Stimulated activated CD8-positive, alpha-beta memory T cell treated with anti-CD3 and anti-CD28 coated beads, Interleukin-2, amount 100 ng/mL, for 48 hours (primary cell): ENCODE measurements around the gene OPA3.
"Not testable (repeated sequence)": the region's sequence is repeated elsewhere in the genome, so short reads cannot be mapped to it uniquely, and the experiment has no call there.

Experiments
- DNase-seq, 2 donors: peaks; one replicate each; pipeline ENCODE4 v3.0.0-alpha.2; 2020; ENCODE audit warnings: low read depth in 2 of 2

OPA3 gene

DNA sequence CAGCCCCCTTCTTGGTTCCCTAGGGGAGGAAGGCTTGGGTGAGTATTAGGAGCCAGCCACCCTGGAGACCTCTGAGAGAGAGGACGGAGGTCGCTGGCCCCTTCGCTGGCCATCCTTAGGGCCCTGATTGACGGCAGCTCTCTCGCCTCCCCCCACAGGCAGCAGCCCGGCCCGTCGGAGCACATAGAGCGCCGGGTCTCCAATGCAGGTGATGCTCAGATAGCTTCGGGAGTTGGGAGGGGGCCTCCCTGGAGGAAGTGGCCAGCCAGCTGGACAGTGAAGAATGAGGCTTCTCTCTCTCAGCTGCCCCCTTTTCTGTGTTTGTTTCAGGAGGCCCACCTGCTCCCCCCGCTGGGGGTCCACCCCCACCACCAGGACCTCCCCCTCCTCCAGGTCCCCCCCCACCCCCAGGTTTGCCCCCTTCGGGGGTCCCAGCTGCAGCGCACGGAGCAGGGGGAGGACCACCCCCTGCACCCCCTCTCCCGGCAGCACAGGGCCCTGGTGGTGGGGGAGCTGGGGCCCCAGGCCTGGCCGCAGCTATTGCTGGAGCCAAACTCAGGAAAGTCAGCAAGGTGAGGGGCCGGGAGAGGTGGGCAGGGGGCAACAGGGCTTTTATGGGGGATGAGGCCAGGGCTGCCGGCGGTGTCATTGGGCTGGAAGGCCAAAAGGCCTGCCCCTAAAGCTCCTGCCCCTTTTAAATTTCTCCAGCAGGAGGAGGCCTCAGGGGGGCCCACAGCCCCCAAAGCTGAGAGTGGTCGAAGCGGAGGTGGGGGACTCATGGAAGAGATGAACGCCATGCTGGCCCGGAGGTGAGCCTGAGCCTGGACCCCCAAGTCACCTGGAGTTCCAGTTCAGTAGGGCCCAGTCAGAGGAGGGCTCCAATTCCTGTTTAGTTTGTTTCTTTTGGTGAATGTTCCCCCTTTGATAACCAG, 62.3 kb downstream of the OPA3 start:
- no peak for DNase-seq

DNA sequence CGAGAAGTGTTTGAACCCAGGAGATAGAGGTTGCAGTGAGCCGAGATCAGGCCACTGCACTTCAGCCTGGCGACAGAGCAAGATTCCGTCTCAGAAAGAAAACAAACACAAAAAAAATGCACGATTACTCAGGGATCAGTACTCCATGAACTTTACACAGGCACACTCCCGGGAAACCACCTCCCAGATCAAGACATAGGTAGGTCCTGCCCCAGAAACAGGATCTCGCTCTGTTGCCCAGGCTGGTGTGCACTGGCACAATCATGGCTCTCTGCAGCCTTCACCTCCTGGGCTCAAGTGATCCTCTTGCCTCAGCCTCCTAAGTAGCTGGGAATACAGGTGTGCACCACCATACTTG, 66.2 kb downstream of the OPA3 start:
- no peak for DNase-seq

DNA sequence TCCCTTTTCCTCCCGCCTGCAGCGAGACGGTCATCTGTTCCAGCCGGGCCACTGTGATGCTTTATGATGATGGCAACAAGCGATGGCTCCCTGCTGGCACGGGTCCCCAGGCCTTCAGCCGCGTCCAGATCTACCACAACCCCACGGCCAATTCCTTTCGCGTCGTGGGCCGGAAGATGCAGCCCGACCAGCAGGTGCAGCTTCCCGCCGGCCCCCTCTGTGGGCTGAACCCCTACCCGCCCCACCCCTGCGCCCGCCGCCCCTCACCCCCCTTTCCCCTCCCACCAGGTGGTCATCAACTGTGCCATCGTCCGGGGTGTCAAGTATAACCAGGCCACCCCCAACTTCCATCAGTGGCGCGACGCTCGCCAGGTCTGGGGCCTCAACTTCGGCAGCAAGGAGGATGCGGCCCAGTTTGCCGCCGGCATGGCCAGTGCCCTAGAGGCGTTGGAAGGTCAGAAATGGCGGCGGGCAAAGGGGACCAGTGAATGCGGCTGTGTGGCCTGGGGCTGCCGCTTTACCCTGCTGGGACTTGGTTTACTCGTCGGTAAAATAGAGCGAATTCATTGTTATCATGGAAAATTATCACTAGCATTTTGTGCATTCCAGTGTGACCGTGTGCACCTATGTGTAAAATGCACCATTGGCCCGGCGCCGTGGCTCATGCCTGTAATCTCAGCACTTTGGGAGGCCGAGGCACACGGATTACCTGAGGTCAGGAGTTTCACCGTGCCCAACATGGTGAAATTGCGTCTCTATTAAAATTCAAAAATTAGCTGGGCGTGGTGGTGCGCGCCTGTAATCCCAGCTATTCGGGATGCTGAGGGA, 66.7 kb downstream of the OPA3 start:
- no peak for DNase-seq

DNA sequence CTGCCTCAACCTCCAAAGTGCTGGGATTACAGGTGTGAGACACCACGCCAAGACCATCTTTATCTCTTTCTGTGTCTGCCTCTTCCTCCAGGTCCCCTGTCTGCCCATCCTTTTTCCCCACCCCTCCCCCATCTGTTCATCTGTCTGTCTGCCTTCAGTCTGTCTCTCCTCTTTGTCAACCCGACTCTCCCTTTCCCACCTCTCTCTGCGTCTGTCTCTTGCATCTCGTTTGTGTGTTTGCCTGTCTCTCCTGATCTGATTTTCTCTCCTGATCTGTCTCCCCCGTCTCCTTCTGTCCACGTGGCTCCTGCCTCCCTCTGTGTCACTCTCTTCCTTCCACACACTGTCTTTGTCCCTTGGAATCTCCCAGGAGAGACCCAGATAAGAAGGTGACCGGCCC, 67.4 kb downstream of the OPA3 start:
- DNase-seq = no peak

DNA sequence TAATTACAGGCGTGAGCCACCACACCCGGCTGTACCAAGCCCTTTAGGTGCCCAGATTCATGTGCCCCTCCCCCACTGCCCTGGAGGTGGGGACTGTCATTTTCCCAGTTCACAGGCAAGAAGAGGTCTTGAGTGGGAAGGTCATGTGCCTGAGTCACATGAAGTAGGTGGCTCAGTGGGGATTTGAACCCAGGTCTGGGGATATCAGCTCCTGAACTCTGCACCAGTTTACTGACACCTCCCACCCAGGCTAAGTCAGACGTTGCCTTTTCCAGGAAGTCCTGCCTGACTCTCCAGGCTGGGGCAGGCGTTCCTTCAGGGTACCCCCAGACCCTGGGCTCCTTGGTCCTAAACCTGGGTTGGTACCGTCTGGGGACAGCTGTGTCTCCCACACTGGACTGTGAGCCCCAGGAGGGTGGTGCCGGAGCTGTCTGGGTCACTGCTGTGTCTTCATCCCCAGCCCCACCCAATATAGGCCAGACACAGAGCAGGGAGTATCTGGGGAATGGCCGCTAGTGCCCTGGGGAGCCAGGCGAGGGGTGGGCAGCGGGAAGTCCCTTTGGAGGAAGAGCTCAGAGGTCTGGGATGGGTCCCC, 68.7 kb downstream of the OPA3 start:
- DNase-seq = no peak

DNA sequence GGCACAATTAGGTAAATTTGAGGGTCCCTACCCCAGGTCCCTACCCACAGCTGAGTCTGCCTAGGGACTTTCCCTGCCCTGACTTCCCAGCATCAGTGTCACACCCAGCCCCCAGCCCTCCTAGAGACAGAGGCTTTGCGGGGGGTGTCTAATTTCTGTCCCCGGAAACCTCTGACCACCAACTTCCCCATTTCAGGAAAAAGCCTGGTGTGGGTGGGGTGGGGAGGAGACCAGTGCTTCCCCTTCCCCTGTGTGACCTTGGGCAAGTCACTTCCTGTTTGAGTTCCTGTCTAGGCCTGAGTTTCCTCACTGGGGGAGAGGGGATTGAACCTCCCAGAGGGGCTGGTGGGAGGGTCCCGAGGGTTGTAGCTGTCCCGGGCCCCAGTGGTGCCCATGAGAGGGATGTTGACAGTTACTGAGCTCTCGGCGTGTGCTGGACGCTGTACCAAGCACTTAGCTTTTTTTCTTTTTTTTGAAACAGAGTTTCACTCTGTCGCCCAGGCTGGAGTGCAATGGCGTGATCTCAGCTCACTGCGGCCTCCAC, 69.4 kb downstream of the OPA3 start:
- no peak for DNase-seq

DNA sequence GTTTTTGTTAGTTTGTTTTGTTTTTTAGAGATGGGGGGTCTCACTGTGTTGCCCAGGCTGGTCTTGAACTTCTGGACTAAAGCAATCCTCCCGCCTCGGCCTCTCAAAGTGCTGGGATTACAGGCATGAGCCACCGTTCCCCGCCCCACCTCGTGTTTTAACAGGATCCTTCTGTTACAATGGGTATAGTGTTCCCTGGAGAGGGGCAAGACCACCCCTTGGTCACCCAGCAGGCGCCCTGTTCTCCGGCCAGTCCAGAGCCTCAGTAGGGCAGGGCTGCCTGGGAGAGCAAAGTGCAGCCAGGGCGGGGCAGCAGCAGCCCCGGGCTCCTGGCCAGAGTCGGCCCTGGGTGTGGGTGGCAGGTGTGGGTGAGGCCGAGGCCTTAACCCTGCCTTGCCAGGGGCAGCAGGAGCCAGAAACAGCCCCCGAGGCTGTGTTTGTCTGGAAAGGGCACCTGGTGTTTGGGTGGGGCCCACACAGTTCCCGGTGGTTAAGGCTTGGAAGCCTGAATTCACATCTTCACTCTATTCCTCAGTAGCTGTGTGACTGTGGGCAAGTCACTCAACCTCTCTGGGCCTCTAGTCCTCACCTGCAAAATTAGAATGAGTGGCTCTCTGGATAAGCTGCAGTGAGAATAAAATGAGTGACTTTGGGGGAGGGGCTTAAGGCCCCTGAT, 70.1 kb downstream of the OPA3 start:
- DNase-seq = no peak

DNA sequence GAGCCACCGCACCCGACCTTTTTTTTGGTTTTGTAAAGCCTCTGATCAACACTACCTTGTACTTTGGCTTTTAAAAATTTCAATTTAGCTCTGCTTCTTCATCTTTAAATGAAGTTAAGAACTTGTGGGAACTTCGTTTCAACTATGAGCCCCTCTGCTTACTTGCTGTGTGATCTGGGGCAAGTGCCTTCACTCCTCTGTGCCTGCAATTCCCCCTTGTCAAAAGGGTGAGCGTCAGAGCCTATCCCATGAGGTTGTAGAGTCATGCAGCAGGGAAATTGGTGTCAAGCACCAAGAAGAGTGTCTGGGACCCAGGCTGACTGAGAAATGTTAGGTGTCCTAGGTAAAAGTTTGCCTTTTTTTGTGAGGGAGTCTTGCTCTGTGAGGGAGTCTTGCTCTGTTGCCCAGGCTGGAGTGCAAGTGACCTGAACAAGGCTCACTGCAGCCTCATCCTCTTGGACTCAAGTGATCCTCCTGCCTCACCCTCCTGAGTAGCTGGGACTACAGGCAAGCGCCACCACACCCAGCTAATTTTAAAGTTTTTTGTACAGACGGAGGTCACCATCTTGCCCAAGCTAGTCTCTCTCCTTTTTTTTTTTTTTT, 71.6 kb downstream of the OPA3 start:
- no peak for DNase-seq

DNA sequence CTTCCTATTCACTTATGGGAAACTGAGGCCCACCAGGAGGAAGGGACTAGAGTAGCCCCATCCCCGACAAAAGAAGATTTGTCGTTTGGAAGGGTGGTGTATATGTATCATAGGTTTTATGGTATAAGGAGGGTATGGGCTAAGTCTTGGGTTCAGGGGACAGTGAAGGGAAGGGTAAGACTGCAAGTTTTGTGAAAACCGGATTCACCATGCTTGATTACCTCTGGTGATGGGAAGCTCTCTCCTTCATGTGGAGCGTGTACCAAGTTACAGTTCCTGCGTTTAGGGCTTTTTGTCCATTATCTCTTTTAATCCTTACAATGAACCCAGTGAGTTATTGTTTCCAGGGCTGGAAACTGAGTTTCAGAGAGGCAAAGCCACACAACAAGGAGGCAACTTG, 73.5 kb downstream of the OPA3 start:
- DNase-seq = no peak

DNA sequence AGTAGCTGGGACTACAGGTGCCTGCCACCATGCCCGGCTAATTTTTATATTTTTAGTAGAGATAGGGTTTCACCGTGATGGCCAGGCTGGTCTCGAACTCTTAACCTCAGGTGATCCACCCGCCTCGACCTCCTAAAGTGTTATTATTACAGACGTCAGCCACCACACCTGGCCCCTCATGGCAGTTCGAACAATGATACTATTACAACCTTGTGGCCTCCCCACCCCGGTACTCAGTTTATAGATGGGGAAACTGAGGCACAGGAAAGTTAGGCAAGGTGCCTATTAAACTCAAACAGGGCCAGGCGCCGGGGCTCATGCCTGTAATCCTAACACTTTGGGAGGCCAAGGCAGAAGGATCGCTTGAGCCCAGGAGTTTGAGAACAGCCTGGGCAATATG, 74.2 kb downstream of the OPA3 start:
- not testable (repeated sequence) for DNase-seq

DNA sequence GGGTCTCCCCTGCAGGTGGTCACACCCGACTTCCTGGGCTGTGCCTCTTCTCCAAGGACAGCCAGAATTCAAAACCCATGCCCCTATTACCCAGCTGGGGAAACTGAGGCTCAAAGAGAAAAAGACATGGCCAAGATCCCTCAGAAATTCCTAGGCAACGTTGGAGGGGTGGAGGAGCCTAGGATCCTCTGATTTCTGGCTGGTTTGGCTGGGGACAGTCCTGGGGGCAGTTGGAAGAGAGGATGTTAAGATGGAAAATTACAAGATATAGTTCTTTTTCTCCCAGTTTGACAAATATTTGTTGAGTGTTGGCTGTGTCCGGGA, 74.9 kb downstream of the OPA3 start:
- DNase-seq = no peak

DNA sequence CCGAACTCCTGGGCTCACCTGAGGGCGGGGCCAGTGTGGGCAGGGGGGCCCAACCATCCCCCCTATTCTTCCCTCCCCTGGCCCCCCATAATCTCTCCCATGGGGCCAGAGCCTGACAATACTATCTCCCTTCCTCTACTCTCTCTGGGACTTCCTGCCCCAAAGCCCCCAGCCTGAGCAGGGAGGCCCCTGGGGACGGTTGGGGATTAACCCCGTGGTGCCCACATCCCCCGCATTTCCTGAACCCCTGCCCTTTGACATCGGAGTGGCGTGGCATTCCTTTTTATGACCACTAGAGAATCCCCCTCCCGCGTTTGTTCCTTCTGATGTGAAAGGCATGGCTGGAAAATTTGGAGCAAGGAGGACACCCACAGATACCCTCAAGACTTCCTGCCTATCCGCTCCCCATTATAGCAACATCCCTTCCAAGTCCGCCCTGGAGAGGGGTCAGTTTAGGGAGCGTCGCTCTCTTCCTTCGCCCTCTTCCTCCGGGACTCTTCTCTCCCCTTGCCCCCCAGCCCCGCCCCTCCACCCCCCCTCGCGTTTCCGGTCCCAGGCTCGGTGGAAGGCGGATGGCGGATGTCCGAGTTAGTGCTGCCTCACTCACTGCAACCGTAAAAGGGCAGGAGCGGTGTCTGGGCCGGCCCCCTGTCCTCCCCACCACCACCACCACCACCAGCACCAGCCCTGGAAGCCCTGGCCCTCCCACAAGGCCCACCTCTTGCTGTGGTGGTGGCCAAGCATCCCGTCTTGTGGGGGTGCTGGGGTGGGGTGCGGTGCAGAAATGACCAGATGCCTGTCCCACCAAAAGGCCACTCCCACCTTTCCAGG, 75.5 kb downstream of the OPA3 start:
- DNase-seq = no peak

DNA sequence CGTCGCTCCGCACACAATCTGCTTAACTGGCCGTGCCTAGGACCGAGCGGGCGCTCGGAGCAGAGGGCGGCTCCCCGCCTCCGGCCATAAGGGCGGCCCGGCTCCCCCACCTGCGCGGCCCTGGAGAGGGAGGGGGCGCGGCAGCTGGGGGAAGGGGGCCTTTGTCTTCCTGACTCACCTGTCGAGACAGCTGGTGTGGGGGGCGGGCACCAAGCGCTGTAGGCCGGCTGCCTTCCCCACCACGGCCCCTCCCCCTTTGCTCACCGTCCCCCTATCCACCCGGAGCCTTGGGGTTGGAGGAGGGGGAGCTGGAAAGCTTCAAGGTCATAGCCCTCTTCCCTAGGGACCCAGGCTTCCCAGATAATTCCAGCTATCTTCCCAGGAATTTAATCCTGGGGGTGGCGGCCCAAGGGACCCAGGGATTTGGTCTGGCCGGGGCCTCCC, 76.2 kb downstream of the OPA3 start:
- peak in 1 of 2 donors; percentile 44 for DNase-seq

DNA sequence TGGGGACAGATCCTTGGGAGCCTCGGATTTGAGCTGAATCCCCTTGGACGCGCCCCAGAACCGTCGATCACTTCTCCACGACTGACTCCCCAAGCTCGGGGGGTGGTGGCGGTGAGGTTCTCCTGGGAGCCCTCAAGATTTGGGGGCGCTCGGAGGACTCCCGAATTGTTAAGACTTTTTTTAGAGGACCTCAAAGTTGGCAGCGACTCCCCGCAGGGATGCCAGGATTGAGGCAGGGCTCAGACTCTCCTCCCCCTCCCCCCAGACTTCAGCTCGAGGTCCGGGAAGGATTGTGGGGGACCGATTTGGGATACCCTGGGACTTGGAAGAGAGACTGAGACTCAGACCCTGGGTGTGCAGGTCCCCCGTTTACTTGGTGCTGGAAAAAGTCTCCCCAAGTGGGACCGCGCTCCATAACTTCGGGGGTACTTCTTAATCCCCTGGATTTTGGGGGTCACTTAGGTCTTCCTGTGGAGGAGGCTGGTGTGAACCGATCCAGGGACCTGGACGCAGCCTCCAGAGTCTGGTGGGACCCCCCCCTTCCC, 76.7 kb downstream of the OPA3 start:
- DNase-seq = no peak

DNA sequence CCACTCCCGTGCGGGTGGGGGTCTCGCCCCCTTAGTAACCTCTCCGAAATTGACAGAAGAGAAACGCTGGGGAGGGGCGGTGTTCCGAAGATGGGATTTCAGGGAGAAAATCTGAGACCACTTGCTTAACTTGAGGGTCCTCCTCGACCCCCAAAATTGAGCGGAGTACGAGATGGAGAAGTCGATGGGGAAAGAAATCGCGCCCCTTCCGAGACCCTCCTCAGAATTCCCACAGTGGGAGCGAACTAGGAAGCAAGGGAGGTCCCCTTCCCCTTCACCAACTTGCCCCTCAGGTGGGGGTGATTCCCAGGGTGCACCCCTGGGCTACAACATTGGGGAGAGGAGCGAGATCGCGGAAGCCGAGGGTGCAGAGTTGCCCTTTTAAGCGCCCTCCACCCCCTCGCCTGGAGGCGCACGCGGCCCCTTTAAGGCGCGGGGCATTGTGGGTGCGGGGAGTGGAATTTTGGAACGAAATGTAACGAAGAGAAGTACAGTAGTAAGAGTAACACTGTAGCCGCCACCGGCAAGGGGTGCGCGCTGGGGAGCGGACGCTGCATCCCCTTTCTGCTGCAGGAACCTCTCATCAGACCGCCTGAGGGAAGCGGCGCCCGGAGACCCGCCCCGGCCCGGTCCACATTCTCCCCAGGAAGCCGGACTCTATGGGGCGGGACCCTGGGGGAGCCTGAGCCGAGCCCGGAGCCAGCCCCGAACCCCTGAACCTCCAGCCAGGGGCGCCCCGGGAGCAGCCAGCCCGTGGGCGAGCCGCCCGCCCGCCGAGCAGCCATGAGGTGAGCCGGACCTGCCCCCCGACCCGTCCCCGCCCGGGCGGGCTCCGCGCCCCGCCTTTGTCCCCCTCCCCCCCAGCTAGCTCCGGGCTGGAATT, 77.4 kb downstream of the OPA3 start, which contains the start of gene VASP:
Gene VASP (plus strand): TSS at position 491 of the 883 bp plus-strand sequence. CDS start 293 bp downstream, at position 784.
- peak; percentile 82 to 85 for DNase-seq

DNA sequence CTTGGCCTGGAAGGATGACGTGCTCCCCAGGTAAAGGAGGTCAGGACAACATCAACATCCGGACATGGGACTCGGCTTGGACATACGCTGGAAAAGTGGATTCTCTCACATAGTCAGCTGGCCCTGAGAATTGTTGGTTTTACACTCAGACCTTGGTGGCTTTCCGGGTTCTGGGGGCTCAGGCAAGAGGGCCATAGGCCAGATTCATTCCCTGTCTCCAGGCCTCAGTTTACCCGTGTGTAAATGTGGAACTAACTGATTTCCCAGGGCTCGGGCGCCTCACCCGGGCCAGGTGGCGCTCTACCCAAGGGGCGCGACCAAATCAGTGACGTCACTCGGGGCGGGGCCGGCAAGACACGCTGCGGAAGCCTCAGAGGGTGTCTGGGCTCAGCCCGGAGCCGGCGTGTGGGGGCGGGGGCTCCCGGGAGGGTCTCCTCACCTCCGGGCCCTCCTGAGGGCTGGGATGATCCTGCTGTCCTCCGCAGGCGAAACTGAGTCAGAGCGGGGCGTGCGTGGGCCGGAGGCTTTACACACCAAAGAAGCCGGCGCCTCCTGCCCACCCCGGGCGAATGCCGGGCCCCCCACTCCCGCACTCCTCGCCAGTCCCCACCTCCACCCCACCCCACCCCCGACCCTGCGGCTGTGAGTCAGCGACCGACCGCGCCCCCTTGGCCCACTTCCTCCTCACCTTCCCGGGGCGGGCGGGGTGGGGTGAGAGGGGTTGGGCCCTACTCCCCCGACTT, 78.2 kb downstream of the OPA3 start:
- peak; percentile 99 for DNase-seq

DNA sequence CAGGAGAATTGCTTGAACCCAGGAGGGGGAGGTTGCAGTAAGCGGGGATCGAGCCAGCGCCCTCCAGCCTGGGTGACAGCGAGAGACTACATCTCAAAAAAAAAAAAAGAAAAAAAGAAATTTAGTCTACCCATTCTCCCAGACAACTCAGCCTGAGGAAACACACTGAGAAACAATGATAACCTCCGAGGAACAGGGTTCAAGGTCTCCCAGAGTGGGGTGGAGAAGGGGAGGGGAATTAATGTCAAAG, 78.7 kb downstream of the OPA3 start:
- no peak for DNase-seq

DNA sequence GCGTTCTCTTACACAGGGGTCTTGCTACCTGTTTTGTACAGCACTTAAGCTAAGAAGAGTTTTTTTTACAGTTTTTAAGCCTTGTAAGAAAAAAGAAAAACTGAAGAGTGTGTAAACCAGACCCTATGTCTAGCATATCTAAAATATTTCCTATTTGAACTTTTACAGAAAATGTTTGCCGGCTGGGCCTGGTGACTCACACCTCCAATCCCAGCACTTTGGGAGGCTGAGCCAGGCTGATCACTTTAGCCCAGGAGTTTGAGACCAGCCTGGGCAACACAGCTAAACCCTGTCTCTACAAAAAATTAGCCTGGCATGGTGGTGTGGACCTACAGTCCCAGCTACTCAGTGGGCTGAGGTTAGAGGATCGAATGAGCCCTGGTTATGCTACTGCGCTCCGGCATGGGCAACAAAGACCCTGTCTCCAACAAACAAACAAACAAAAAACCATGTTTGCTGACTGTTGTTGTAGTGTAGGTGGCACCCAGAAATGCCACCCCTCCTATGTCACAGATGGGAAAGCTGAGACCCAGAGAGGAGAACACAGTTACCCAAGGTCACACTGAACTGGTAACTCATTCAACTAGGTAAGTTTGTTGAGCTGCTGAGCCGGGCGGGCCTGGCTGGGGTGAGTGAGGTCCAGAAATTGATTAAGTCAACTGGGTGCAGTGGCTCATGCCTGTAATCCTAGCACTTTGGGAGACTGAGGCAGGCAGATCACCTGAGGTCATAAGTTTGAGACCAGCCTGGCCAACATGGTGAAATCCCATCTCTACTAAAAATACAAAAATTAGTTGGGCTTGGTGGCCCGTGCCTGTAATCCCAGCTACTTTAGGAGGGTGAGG, 79.2 kb downstream of the OPA3 start:
- DNase-seq = no peak
